ENCODE data around the gene SLC25A33. TPM values are rescaled to one million over a fixed set of nuclear protein-coding genes. Genes with fewer than 3 reads are reported as not detected.

The SLC25A33 gene
- total and polyA plus RNA-seq, 2 donors (not counting 1 experiment from before 2014, with no cell fraction given) = 2.3 to 5.0 TPM

GRCh38 chr1:9577423-9577822 is 38.2 kb downstream of the SLC25A33 start:
- ChIA-PET CTCF (interaction anchor here (4.6 kb wide), 1 partner anchor 83 kb away, joined by 64 read pairs; no protein-coding TSS in a partner anchor), POLR2A (no interaction called here)
- no peaks in the 10 kb centered on the region for H3K27me3 Mint-ChIP-seq
- H3K9me3 Mint-ChIP-seq (ENCODE audit: insufficient read depth) = no peaks in the 10 kb centered on the region
- Histone ChIP-seq H3K27ac (ENCODE audit: low read length in 2 of 2) (no peak overlapping the region), H3K4me1 (ENCODE audit: control insufficient read depth in 2 of 2, insufficient read depth in 2 of 2, low read length in 2 of 2) (no peaks in the 10 kb centered on the region), H3K27me3 (replicated peaks in 1 of 4; ENCODE audit: control extremely low read depth in 1 of 4, control insufficient read depth in 3 of 4, insufficient read depth in 4 of 4, low read length in 3 of 4) (no peaks in the 10 kb centered on the region), H3K36me3 (replicated peaks in 1 of 2; ENCODE audit: control extremely low read depth in 1 of 2, control insufficient read depth in 1 of 2, extremely low read depth in 1 of 2, insufficient read depth in 2 of 2, low read length in 1 of 2) (peaks cover 10 to 20% of the 10 kb centered on the region in 2 experiments), H3K9me3 (ENCODE audit: control extremely low read depth in 1 of 3, control insufficient read depth in 2 of 3, insufficient read depth in 1 of 3, low read length in 2 of 3) (no peaks in the 10 kb centered on the region), H3K79me2 (ENCODE audit: control insufficient read depth, insufficient read depth, low read length) (no peaks in the 10 kb centered on the region), H4K20me1 (ENCODE audit: control insufficient read depth, insufficient read depth, low read length, poor library complexity, severe bottlenecking) (no peaks in the 10 kb centered on the region), H3K4me3 (ENCODE audit: control extremely low read depth in 1 of 5, extremely low read depth in 1 of 5, insufficient read depth in 1 of 5, low read depth in 2 of 5, low read length in 4 of 5) (no peak overlapping the region), H2AFZ (ENCODE audit: insufficient read depth, low read depth, low read length, poor library complexity, severe bottlenecking) (no peak overlapping the region), H3K4me2 (replicated peaks; ENCODE audit: low read depth, low read length, poor library complexity, severe bottlenecking) (no peak overlapping the region), H3K9ac (ENCODE audit: low read length) (no peak overlapping the region)
- intact Hi-C loops (cut with micrococcal nuclease) = no loop called here
- no peak for ATAC-seq (ENCODE audit: low read depth)
- H3K4me3 Mint-ChIP-seq = no peak overlapping the region
- H3K4me1 Mint-ChIP-seq = no peaks in the 10 kb centered on the region
- WGBS (ENCODE audit: insufficient coverage) = 96% methylated on average over 5 of the region's 5 CpGs
- no peak overlapping the region for H3K27ac Mint-ChIP-seq
- no peak for DNase-seq
- TF ChIP-seq EZH2 (IDR thresholded peaks at IDR 0.05; ENCODE audit: borderline replicate concordance, insufficient read depth, low read depth, low read length, poor library complexity, severe bottlenecking) = no peak
- TF ChIP-seq, protein P1, sequence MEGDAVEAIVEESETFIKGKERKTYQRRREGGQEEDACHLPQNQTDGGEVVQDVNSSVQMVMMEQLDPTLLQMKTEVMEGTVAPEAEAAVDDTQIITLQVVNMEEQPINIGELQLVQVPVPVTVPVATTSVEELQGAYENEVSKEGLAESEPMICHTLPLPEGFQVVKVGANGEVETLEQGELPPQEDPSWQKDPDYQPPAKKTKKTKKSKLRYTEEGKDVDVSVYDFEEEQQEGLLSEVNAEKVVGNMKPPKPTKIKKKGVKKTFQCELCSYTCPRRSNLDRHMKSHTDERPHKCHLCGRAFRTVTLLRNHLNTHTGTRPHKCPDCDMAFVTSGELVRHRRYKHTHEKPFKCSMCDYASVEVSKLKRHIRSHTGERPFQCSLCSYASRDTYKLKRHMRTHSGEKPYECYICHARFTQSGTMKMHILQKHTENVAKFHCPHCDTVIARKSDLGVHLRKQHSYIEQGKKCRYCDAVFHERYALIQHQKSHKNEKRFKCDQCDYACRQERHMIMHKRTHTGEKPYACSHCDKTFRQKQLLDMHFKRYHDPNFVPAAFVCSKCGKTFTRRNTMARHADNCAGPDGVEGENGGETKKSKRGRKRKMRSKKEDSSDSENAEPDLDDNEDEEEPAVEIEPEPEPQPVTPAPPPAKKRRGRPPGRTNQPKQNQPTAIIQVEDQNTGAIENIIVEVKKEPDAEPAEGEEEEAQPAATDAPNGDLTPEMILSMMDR (IDR thresholded peaks at IDR 0.05) = no peak

DNA sequence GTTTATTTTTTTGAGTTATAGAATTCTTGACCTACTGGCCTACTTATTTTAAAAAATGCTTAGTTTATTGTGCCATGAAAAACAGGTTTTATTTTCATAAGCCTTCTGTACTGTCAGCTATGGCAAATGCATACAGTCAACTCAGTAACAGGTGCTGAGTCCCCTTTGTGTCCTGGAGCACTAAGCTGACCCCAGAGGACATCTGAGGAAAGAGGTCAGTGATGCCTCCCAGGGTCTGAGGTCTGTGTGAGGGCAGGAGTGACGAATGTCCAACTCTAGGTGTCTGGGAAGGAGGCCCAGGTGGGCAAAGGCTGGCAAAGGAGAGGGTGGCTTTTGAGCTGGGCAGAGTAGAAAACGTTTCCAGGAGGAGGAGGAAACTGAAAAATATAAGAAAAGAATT is 41.7 kb downstream of the SLC25A33 start:
- Mint-ChIP-seq H3K9me3 (ENCODE audit: insufficient read depth) (no peaks in the 10 kb centered on the region), H3K4me3 (no peak overlapping the region), H3K27ac (no peak overlapping the region), H3K4me1 (no peaks in the 10 kb centered on the region), H3K27me3 (no peaks in the 10 kb centered on the region)
- ChIA-PET CTCF (no interaction called here), POLR2A (no interaction called here)
- no peaks in the 10 kb centered on the region for H3K4me1 ChIP-seq (ENCODE audit: control insufficient read depth in 2 of 2, insufficient read depth in 2 of 2, low read length in 2 of 2)
- TF ChIP-seq, protein P1 (IDR thresholded peaks at IDR 0.05) = no peak
- TF ChIP-seq EZH2 (IDR thresholded peaks at IDR 0.05; ENCODE audit: borderline replicate concordance, insufficient read depth, low read depth, low read length, poor library complexity, severe bottlenecking) = no peak
- no peaks in the 10 kb centered on the region for H3K9me3 ChIP-seq (ENCODE audit: control extremely low read depth in 1 of 3, control insufficient read depth in 2 of 3, insufficient read depth in 1 of 3, low read length in 2 of 3)
- peaks cover 8 to 18% of the 10 kb centered on the region in 2 experiments for H3K36me3 ChIP-seq (replicated peaks in 1 of 2; ENCODE audit: control extremely low read depth in 1 of 2, control insufficient read depth in 1 of 2, extremely low read depth in 1 of 2, insufficient read depth in 2 of 2, low read length in 1 of 2)
- H3K9ac ChIP-seq (ENCODE audit: low read length) = no peak overlapping the region
- H3K27me3 ChIP-seq (replicated peaks in 1 of 4; ENCODE audit: control extremely low read depth in 1 of 4, control insufficient read depth in 3 of 4, insufficient read depth in 4 of 4, low read length in 3 of 4) = no peaks in the 10 kb centered on the region
- H3K4me3 ChIP-seq (ENCODE audit: control extremely low read depth in 1 of 5, extremely low read depth in 1 of 5, insufficient read depth in 1 of 5, low read depth in 2 of 5, low read length in 4 of 5) = no peak overlapping the region
- H4K20me1 ChIP-seq (ENCODE audit: control insufficient read depth, insufficient read depth, low read length, poor library complexity, severe bottlenecking) = no peaks in the 10 kb centered on the region
- H3K79me2 ChIP-seq (ENCODE audit: control insufficient read depth, insufficient read depth, low read length) = no peaks in the 10 kb centered on the region
- DNase-seq (no peak), ATAC-seq (ENCODE audit: low read depth) (no peak)
- 100% methylated on average over 1 of the region's 2 CpGs for WGBS (ENCODE audit: insufficient coverage)
- H3K4me2 ChIP-seq (replicated peaks; ENCODE audit: low read depth, low read length, poor library complexity, severe bottlenecking) = no peak overlapping the region
- no peak overlapping the region for H2AFZ ChIP-seq (ENCODE audit: insufficient read depth, low read depth, low read length, poor library complexity, severe bottlenecking)
- intact Hi-C loops (cut with micrococcal nuclease) = loop anchor here (10.0 kb wide), 1 partner anchor 1114 kb away; no protein-coding TSS in a partner anchor
- H3K27ac ChIP-seq (ENCODE audit: low read length in 2 of 2) = no peak overlapping the region

Data from B cell (primary cell).